ENCODE measurements around the gene PIK3R3.

PIK3R3 gene

GRCh38 chr1:46157916-46158311 is 25.5 kb upstream of the PIK3R3 start:
- DNase-seq (no peak), ATAC-seq (no peak)

GRCh38 chr1:46153732-46154131 is 21.3 kb upstream of the PIK3R3 start:
- ATAC-seq (no peak), DNase-seq (no peak)

DNA sequence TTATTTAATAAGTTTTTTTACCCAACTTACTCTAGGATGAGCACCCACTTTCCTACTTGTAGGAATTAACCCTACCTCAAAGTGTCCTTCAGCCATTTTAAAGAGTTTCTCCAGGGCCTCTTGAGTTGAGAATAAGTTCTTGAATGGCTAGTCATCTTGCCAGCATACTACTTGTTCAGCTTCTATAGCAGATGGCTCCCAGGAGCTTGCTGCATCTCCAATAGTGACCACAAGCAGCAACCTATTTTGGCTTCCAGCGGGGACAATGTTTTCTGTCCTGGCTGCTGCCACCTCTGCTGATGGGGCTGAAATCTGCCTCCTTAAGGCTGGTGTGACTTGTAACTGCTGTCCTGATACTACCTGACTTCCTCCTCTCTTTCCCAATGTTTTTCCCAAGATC is 20.8 kb upstream of the PIK3R3 start:
- DNase-seq (no peak), ATAC-seq (no peak)

DNA sequence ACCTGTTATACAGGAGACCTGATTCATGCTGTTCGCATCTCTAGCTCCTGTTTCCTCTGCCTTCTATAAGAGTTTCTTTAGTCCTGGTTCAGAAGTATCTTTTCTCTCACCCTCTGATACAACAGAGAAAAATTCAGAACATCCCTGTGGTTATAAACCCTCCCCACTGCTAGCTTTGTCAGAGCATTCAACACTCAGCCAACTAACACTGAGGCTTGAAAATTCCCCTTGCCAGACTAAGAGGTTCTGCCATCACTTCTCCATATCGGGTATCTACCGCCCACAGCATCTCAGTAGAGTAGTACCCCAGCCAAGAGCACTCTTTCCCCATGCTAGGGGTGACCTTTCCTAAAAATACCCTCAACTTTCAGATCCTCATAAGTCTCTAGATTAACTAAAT is 19.6 kb upstream of the PIK3R3 start:
- ATAC-seq (no peak), DNase-seq (no peak)

GRCh38 chr1:46150085-46150484 is 17.7 kb upstream of the PIK3R3 start:
- ATAC-seq = no peak

GRCh38 chr1:46148318-46148717 is 15.9 kb upstream of the PIK3R3 start:
- no peak for ATAC-seq
- no peak for DNase-seq

More at GRCh38 chr1:46150085-46150484, 17.7 kb upstream of the PIK3R3 start:
- no peak for DNase-seq

DNA sequence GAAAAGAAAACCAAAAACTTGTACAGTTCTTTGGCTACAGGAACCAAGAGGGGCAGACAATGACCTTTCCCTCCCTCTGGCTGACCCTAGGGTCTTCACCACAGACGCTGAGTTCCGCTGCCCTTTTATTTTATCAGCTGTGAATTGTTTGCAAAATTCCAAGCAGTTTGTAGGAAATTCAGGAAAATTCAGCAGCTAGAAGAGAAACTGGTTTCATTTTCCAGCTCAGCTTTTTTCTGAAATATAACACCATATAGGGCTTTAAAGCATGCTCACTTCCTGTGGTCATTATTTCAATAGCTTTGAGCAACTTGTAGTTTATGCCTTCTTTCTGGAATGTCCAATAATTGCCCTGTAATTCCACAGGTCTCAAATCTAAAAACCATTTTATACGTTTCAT is 5.5 kb upstream of the PIK3R3 start:
- no peak for DNase-seq
- no peak for ATAC-seq

- DNase-seq (no peak), ATAC-seq (no peak)
Observed at GRCh38 chr1:46136711-46137110, 4.3 kb upstream of the PIK3R3 start.

DNA sequence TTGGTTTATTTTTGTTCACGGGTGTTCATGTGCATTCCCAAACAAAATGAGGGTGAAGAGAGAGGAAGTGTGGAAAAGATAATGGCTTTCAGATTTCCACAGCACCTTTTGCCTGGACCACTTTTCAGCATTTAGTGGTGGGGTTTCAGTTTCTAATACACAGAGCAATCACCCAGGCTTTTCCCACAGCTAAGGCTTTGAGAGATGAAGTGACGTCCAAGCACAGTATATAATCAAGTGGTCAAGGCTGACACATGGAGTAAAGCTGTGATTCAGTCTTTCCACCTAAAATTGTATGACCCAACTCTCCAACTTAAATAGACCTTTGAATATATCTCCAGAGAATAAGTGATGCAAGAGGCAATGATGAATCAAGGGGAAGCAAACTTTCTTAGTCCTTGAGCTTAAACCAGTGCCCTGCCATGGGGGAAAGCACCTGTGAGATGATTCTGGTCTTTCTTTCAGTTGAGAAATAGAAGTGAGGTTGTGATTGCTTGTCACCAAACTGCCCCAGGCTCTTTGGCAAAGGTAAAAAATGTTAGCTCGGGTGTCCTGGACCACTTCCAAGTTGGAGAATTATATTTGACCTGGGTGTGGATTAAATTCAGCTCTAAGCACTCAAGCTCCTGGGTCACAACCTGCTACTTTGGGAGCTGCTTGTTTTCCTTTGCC is 2.4 kb upstream of the PIK3R3 start:
- ATAC-seq (no peak), DNase-seq (no peak)

GRCh38 chr1:46133781-46134350 is 1.4 kb upstream of the PIK3R3 start:
- ATAC-seq (no peak), DNase-seq (no peak)

- peak; percentile 54 for DNase-seq
- peak; percentile 60 for ATAC-seq
Observed at GRCh38 chr1:46133181-46133658, 791 bp upstream of the PIK3R3 start.

- peak; percentile 42 for DNase-seq
- ATAC-seq = no peak
Observed at GRCh38 chr1:46131712-46132528, 509 bp downstream of the PIK3R3 start.

DNA sequence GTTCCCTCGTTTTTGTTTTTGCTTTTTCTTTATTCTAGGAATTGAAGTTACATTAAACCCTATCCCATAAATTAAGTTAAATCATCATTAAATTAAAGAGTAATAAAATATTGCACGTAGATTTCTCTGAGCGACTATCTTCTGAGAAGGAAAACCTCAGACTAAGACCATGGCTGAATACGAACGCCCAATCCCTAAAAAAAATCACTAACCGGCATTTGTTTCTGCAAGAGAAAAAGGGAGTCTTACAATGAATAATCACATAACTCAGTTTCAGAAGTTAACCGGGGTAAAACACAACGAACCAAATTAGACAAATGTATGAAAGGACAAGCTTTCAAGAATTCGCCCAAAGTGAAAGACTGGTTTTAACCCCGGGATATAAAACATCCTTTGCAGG is 1.3 kb downstream of the PIK3R3 start:
- DNase-seq (no peak), ATAC-seq (no peak)

- no peak for DNase-seq
- ATAC-seq = no peak
Observed at GRCh38 chr1:46130606-46131005, 1.8 kb downstream of the PIK3R3 start.

GRCh38 chr1:46130121-46130520 is 2.3 kb downstream of the PIK3R3 start:
- no peak for DNase-seq
- ATAC-seq = no peak

DNA sequence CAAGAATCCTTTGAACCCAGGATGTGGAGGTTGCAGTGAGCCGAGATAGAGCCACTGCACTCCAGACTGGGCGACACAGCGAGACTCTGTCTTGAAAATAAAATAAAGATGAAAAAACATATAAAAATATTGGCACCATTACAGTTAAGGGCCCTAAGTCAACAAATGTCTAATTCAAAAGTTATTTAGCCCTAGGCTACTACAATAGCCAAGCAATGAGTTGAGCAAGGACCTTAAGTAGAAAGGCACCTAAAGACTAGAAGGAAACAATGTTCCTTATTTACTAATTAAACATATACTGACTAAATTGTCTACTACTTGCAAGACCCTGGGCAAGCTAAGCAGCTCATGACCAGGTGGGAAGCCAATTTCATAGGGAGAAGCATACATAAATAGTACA is 4.1 kb downstream of the PIK3R3 start:
- DNase-seq = no peak
- ATAC-seq = no peak

GRCh38 chr1:46118856-46119255 is 13.6 kb downstream of the PIK3R3 start:
- DNase-seq (no peak), ATAC-seq (no peak)

DNA sequence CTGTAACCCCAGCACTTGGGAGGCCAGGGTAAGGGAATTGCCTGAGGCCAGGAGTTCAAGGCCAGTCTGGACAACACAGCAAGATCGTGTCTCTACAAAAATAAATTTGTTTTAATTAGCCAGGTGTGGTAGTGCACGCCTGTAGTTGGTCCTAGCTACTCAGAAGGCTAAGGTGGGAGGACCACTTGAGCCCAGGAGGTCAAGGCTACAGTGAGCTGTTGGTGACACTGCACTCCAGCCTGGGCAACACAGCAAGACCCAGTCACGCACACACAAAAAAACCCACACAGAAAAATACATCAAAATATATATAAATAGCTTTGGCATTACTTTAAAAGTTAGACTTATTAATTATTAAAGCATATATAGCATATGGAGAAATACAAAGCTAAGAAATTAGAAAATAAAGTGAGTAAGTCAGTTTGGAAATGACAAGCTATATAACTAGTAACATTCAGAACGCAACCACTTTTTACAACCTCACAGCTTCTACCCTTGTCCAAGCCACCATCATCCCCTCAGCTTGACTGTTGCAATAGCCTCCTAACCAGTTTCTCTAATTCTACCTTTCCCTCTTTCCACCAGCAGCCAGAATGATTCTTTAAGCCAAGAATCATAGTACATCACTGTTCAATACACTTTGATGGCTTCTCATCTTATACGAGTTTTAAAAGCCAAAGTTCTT is 14.5 kb downstream of the PIK3R3 start:
- DNase-seq = no peak
- no peak for ATAC-seq

- ATAC-seq = no peak
- DNase-seq = no peak
Observed at GRCh38 chr1:46114925-46115603, 17.4 kb downstream of the PIK3R3 start.

DNA sequence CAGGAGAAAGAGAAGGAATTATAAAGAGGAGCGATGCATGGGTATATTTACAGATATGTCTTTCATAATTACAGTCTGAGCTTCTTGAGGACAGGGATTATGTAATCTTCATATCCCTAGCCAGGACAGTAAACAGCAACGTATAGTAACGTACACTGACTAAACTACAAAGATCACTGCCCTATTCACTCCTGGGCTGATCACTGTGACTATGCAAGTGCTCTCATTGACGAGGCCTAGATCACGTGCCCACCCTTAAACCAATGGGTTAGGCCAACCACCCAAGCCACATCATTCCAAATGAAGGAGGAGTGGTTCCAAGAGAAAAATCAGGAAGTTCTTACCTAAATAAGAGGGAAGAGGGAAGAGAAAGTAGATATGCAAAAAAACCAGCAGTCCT is 18.5 kb downstream of the PIK3R3 start:
- DNase-seq = no peak
- no peak for ATAC-seq

DNA sequence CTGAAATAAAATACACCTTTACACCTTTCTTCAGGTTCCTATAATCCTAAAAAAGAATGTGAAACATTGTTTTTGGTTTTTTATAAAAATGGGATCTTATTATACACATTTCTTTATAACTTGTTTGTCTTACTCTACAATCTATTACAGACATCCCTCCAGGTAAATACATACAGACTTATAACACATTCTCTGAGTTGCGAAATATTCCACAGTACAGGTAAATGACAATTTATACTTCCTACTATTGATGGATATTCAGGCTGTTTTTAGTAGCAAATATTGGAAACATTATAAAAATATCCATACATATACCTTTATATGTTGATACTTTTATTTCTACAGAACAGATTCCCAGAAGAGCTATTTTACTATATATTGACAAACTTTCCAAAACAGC is 20.3 kb downstream of the PIK3R3 start:
- ATAC-seq (no peak), DNase-seq (no peak)

DNA sequence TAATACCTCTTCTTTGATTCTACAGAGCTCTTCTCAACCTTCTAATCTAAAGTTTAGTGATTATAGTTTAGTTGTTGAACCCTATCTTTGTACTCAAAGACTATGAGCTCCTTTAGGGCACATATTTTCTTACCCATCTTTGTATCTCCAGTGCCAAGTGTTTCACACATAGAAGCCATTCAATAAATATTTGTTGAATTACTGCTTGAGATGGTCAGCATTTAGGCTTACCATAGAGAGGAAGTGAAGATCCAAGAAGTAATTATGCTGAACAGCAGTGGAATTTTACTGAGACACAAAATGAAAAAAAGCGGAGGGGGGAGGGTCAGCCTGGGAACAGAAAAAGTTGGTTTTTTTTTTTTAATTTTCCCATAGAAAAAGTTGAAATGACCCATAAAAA is 21.9 kb downstream of the PIK3R3 start:
- DNase-seq (no peak), ATAC-seq (no peak)
